Measurements from ENCODE around the gene ZNF385B.

ZNF385B gene

GRCh38 chr2:179741317-179741716 lies 120.1 kb downstream of the ZNF385B start:
- DNase-seq, result no peak

- DNase-seq, result no peak
These were observed 131.4 kb downstream of the ZNF385B start for GRCh38 chr2:179729966-179730365.

- no peak for DNase-seq
These were observed 134.8 kb downstream of the ZNF385B start for GRCh38 chr2:179726461-179727180.

GRCh38 chr2:179724403-179724802 lies 137.0 kb downstream of the ZNF385B start:
- DNase-seq, result no peak

GRCh38 chr2:179720173-179720772 lies 141.1 kb downstream of the ZNF385B start:
- DNase-seq, result no peak

GRCh38 chr2:179715871-179716270 lies 145.5 kb downstream of the ZNF385B start:
- DNase-seq, result no peak

- DNase-seq, result no peak
These were observed 146.2 kb downstream of the ZNF385B start for GRCh38 chr2:179715196-179715595.

- DNase-seq, result no peak
These were observed 148.6 kb downstream of the ZNF385B start for GRCh38 chr2:179712825-179713224.

- DNase-seq, result no peak
These were observed 150.0 kb downstream of the ZNF385B start for GRCh38 chr2:179711375-179711774.

- DNase-seq, result no peak
These were observed 157.7 kb downstream of the ZNF385B start for GRCh38 chr2:179703702-179704101.

- DNase-seq, result no peak
These were observed 158.5 kb downstream of the ZNF385B start for GRCh38 chr2:179702912-179703311.

- no peak for DNase-seq
These were observed 159.8 kb downstream of the ZNF385B start for GRCh38 chr2:179701524-179702110.

GRCh38 chr2:179695486-179695885 lies 165.9 kb downstream of the ZNF385B start:
- DNase-seq, result no peak

- DNase-seq, result no peak
These were observed 166.4 kb downstream of the ZNF385B start for GRCh38 chr2:179694963-179695362.

- no peak for DNase-seq
These were observed 168.8 kb downstream of the ZNF385B start for GRCh38 chr2:179692610-179693009.

GRCh38 chr2:179692043-179692442 lies 169.4 kb downstream of the ZNF385B start:
- no peak for DNase-seq

GRCh38 chr2:179691235-179691634 lies 170.2 kb downstream of the ZNF385B start:
- no peak for DNase-seq

GRCh38 chr2:179686718-179687342 lies 174.6 kb downstream of the ZNF385B start:
- DNase-seq, result no peak

- no peak for DNase-seq
These were observed 175.3 kb downstream of the ZNF385B start for GRCh38 chr2:179686069-179686468.

GRCh38 chr2:179685146-179685545 lies 176.3 kb downstream of the ZNF385B start:
- no peak for DNase-seq

- DNase-seq, result no peak
These were observed 178.7 kb downstream of the ZNF385B start for GRCh38 chr2:179682756-179683155.

- DNase-seq, result no peak
These were observed 183.5 kb downstream of the ZNF385B start for GRCh38 chr2:179677746-179678505.

GRCh38 chr2:179677077-179677688 lies 184.2 kb downstream of the ZNF385B start:
- DNase-seq, result no peak

Measured in KG1 (cell line).